ENCODE measurements around the gene RAC3.

Gene RAC3

DNA sequence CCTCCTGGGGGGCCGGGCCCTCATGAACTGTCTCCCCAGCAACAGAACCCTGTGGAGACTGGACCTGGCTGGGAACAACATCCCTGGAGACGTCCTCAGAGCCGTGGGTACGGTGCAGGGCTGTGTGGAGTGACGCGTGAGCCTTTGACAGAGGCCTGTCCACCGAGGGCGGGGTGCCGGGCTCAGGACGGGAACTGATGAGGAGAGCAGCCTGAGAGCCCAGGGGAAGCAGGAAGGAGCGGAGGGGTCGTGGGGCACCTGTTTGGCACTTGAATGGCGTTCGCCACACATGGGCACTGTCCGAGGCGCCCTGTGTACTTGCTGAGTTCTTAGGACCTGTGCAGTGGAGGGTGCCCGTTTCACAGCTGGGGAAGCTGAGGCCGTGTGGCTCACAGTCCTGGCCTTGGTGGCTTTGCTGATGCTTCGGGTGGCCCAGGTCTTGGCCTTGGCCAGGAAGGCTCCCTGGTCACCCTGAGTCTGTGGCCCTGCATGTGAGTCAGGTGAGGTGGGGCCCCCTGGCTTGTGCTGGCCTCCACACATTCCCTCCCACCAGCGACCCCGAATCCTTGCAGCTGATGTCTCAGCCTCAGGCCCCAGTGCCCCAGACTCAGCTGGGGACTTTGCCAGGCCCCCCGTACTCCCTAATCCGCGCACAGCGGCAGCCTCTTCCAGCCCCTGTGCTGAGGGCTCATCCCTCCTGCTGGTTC, 5.9 kb upstream of the RAC3 start:
- TF ChIP-seq, protein P1, sequence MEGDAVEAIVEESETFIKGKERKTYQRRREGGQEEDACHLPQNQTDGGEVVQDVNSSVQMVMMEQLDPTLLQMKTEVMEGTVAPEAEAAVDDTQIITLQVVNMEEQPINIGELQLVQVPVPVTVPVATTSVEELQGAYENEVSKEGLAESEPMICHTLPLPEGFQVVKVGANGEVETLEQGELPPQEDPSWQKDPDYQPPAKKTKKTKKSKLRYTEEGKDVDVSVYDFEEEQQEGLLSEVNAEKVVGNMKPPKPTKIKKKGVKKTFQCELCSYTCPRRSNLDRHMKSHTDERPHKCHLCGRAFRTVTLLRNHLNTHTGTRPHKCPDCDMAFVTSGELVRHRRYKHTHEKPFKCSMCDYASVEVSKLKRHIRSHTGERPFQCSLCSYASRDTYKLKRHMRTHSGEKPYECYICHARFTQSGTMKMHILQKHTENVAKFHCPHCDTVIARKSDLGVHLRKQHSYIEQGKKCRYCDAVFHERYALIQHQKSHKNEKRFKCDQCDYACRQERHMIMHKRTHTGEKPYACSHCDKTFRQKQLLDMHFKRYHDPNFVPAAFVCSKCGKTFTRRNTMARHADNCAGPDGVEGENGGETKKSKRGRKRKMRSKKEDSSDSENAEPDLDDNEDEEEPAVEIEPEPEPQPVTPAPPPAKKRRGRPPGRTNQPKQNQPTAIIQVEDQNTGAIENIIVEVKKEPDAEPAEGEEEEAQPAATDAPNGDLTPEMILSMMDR (IDR thresholded peaks at IDR 0.05): no peak

DNA sequence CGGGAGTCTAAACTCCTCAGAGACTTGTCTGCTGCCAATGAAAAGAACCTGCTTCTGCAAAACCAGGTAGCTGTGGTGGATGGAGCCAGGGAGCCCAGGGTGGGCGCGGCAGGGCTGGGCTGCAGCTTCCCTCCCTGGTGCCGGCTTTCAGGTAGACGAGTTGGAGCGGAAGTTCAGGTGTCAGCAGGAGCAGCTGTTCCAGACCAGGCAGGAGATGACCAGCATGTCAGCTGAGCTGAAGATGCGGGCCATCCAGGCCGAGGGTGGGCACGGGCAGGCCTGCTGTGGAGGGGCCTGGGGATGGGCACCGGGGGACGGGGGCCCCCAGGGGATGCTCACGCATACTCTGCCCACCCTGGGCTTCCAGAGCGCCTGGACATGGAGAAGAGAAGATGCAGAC, 3.2 kb upstream of the RAC3 start:
- TF ChIP-seq, protein P1 (IDR thresholded peaks at IDR 0.05): no peak

DNA sequence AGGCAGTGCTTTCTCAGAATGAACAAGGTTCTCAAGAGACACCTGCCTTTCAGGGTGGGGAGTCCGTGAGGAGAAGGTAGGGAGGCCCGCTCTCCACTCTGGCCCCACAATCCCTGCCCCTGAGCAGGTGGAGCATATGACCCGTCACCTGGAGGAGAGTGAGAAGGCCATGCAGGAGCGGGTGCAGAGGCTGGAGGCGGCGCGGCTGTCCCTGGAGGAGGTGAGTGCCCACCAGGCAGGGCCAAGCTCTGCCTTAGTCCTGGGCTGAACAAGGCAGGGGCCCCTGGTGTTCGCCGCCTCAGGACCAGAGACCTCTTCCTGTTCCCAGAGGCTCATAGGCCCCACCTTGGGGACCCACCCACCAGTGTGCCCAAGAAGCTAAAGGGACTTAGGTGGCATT, 2.5 kb upstream of the RAC3 start:
- TF ChIP-seq, protein P1 (IDR thresholded peaks at IDR 0.05): no peak

DNA sequence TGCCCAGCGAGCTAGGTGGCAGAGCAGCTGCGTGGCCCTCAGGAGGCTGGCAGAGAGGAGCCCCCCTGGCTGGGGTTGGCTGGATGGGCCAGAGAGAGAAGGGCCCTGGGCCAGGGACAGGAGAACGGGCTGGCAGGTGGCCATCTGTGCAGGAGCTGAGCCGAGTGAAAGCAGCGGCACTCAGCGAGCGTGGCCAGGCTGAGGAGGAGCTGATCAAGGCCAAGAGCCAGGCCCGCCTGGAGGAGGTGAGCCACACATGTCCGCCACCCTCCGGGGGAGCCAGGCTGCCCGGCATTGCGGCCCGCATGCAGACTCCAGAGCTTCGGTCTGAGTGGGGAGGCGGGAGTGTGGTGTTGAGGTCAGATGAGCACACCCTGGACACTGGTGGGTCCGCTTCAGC, 2.1 kb upstream of the RAC3 start:
- TF ChIP-seq, protein P1 (IDR thresholded peaks at IDR 0.05): no peak

DNA sequence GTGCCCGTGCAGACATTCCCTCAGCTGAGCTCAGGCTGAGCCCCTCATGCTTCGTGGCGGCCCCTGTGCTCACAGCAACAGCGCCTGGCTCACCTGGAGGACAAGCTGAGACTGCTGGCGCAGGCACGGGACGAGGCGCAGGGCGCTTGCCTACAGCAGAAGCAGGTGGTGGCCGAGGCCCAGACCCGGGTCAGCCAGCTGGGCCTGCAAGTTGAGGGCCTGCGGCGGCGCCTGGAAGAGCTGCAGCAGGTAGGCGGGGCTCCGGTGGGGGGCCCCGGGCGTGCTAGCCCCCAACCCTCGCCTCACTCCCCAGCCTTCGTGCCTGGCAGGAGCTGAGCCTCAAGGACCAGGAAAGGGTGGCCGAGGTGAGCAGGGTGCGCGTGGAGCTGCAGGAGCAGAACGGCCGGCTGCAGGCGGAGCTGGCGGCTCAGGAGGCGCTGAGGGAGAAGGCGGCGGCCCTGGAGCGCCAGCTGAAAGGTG, 1.4 kb upstream of the RAC3 start:
- TF ChIP-seq, protein P1 (IDR thresholded peaks at IDR 0.05): no peak

DNA sequence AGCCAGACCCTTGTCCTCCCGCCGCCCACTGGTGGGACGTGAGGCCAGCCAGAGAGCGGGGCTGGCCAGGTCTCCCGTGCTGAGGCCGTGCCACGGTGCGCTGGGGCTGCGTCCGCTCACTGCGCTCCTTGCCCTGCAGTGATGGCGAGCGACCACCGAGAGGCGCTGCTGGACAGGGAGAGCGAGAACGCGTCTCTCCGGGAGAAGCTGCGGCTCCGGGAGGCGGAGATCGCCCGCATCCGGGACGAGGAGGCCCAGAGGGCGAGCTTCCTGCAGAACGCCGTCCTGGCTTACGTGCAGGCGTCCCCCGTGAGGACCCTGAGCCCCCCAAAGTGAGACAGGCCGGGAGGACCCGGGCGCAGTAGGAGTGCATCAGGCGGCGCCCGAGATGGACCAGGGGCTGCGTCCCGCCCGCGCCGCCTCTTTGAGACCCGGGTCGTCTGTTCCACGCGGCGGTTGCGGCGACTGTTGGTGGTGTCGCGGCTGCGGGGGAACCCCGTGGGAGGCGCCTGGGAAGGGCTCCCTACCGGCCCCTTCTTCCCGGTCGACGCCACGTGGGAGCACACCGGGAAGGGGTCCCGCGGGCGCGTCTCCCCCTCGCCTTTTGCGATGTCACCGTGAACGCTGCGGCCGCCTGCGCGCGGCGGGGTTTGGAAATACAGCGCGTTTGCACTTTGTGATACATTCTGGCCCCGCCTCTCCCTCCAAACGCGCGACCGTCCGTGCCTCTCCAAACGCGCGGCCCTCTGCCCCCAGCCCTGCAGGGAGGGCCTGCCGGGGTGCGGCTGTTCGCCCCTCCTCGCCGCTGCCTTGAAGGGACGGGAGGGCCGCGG, 792 bp upstream of the RAC3 start:
- TF ChIP-seq, protein P1 (IDR thresholded peaks at IDR 0.05): peak; percentile 79

DNA sequence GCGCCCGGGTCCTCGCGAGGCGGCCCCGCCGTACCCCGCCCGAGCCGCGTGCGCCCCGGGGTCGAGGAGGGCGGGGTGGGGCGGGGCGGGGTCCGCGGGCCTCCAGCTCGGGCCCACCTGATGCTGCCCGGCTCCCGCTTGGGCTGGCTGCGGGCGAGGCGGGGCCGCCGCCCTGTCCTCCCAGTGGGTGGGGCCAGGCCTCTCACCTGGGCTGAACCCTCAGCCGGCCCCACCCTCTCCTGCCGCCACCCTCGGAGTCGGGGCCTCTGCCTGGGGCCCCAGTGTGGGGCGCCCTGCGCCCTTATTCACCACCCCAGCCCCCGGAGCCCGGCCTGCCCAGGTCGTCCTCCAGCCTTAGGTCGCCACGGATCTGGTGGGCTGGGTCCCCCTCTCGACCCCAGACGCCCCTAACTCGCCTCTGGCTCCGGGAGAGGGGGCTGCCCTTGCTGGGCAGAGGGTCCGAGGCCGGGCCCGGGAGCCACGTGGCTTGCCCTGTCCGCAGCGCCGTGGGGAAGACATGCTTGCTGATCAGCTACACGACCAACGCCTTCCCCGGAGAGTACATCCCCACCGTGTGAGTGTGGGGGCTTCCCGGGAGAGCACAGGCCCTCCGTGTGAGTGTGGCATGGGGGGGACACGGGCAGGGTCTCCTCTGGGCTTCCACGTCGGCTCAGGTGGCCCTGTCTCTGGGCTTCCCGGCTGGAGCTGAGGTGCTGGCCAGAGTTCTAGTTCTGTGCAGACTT, 578 bp downstream of the RAC3 start:
- TF ChIP-seq, protein P1 (IDR thresholded peaks at IDR 0.05): no peak
